HepG2 (cell line): ENCODE results near the gene IFNA1. TPM values are rescaled to one million over a fixed set of nuclear protein-coding genes. Genes with fewer than 3 reads are reported as not detected.

Source experiments
- ATAC-seq: fragments of 200-7000 bp; cut with Tn5 transposase; 3 replicates; pipeline ENCODE4 v1.9.1; 2020; ENCODE audit warnings: mild to moderate bottlenecking, moderate library complexity
- BruUV-seq: library from RNA; stranded (reverse); fragments of 400-500 nt; replicated peaks from 2 replicates; lab custom pipeline; 2021; lab: Mats Ljungman, UMichigan
- CTCF ChIA-PET: fragments of 300-600 bp; formaldehyde crosslinking; extraction: SDS; loops from one replicate; lab custom pipeline; 2021; ENCODE audit warnings: low total read pairs, inconsistent platforms, low intra/inter-chr PET ratio; lab: Yijun Ruan, JAX
- POLR2A ChIA-PET: fragments of 350-600 bp; sonication (Branson Sonifier 250); formaldehyde crosslinking; loops from one replicate; lab custom pipeline; 2020; ENCODE audit warnings: antibody characterized with exemption, inconsistent platforms; lab: Yijun Ruan, JAX
- DNase-seq: peaks from one replicate; pipeline ENCODE4 v3.0.0-alpha.2; 2015; ENCODE audit warnings: low spot score
- FAIRE-seq: peaks from 3 replicates; lab custom pipeline; 2011; peaks lifted over from hg19 to GRCh38; lab: Jason Lieb, UNC
- H2AFZ ChIP-seq: one replicate; pipeline ENCODE4 v1.6.1; 2011; ENCODE audit warnings: low read length, inconsistent platforms
- H3K27ac ChIP-seq: fragments of 300-600 bp; 3 replicates; pipeline ENCODE4 v1.8.0; 2011; ENCODE audit warnings: mixed run types, mild to moderate bottlenecking, mixed read lengths, low read length, inconsistent platforms; ENCODE audit not compliant: insufficient read depth; ENCODE audit errors: extremely low read length
- H3K27me3 ChIP-seq, 2 experiments: fragments of 200-600 bp in 1 of 2; 2 replicates in 1 of 2; 3 replicates in 1 of 2; pipeline versions ENCODE4 v1.6.0 to v1.8.0; 2011; ENCODE audit warnings: low read length in 2 of 2, mild to moderate bottlenecking in 2 of 2, moderate library complexity in 2 of 2, inconsistent platforms in 1 of 2; ENCODE audit not compliant: insufficient read depth in 2 of 2, control insufficient read depth in 1 of 2
- H3K36me3 ChIP-seq, 2 experiments: fragments of 200-600 bp in 1 of 2; replicated peaks in 1 of 2; 2 replicates in 1 of 2; 3 replicates in 1 of 2; pipeline versions ENCODE4 v1.5.1 to v1.8.0; 2011; ENCODE audit warnings: low read length in 2 of 2, inconsistent platforms in 1 of 2; ENCODE audit not compliant: insufficient read depth in 2 of 2, control insufficient read depth in 1 of 2
- H3K4me1 ChIP-seq: 2 replicates; pipeline ENCODE4 v1.5.1; 2012; ENCODE audit warnings: low read length, inconsistent platforms; ENCODE audit not compliant: insufficient read depth
- H3K4me2 ChIP-seq: 2 replicates; pipeline ENCODE4 v1.6.0; 2011; ENCODE audit warnings: low read depth, low read length, inconsistent platforms
- H3K4me3 ChIP-seq, 3 experiments: fragments of 200-600 bp in 1 of 3; sonication (generic), shearing (Covaris generic) in 1 of 3; replicated peaks in 1 of 3; 2 replicates each; pipeline ENCODE4 v1.5.1; 2011 to 2016; ENCODE audit warnings: low read length in 3 of 3, inconsistent platforms in 2 of 3, low read depth in 2 of 3, mild to moderate bottlenecking in 2 of 3, control low read depth in 1 of 3, mixed read lengths in 1 of 3; ENCODE audit not compliant: insufficient read depth in 1 of 3
- H3K79me2 ChIP-seq: one replicate; pipeline ENCODE4 v1.6.1; 2011; ENCODE audit warnings: low read length, inconsistent platforms; ENCODE audit not compliant: insufficient read depth
- H3K9ac ChIP-seq: 2 replicates; pipeline ENCODE4 v1.6.0; 2011; ENCODE audit warnings: mild to moderate bottlenecking, low read depth, low read length, inconsistent platforms; ENCODE audit not compliant: insufficient read depth
- H3K9me3 ChIP-seq: 2 replicates; pipeline ENCODE4 v1.5.1; 2012; ENCODE audit warnings: mild to moderate bottlenecking, low read length
- H4K20me1 ChIP-seq: 2 replicates; pipeline ENCODE4 v1.6.0; 2011; ENCODE audit warnings: inconsistent platforms, mild to moderate bottlenecking, low read length, moderate library complexity; ENCODE audit not compliant: insufficient read depth
- CCDC6 ChIP-seq: sonication (generic); formaldehyde crosslinking; IDR thresholded peaks from 2 replicates; pipeline ENCODE4 v1.8.1; 2022; ENCODE audit warnings: mild to moderate bottlenecking, missing genetic modification reagents, moderate library complexity
- MBD4 ChIP-seq: IDR thresholded peaks from 2 replicates; pipeline ENCODE4 v1.6.1; 2012; ENCODE audit warnings: low read length, inconsistent platforms, borderline replicate concordance
- RBFOX2 ChIP-seq: fragments of 200-400 bp; formaldehyde crosslinking; IDR thresholded peaks from 2 replicates; pipeline ENCODE4 v1.6.1; 2017; ENCODE audit warnings: low read depth, mild to moderate bottlenecking, low read length
- SMAD9 ChIP-seq: sonication (generic); formaldehyde crosslinking; IDR thresholded peaks from 2 replicates; pipeline ENCODE4 v1.5.1; 2020; ENCODE audit warnings: mild to moderate bottlenecking, missing genetic modification reagents
- SOX13 ChIP-seq, 3 experiments: fragments of 450-650 bp in 1 of 3; sonication (generic) in 1 of 3; formaldehyde crosslinking in 1 of 3; IDR thresholded peaks in 2 of 3; conservative IDR thresholded peaks in 1 of 3; 2 replicates each; pipeline versions ENCODE4 v1.5.0 to v1.6.1; 2016 to 2020; ENCODE audit warnings: antibody characterized with exemption in 1 of 3, mild to moderate bottlenecking in 1 of 3, missing compliant biosample characterization in 1 of 3, missing genetic modification reagents in 1 of 3, moderate library complexity in 1 of 3
- SP5 ChIP-seq: IDR thresholded peaks from 2 replicates; pipeline ENCODE4 v1.6.1; 2016; ENCODE audit warnings: low read depth, borderline replicate concordance
- ZBTB46 ChIP-seq: sonication (generic); formaldehyde crosslinking; IDR thresholded peaks from 2 replicates; pipeline ENCODE4 v1.4.0; 2020; ENCODE audit warnings: mild to moderate bottlenecking, missing genetic modification reagents, borderline replicate concordance
- ZMYM3 ChIP-seq: sonication (generic); formaldehyde crosslinking; IDR thresholded peaks from 2 replicates; pipeline ENCODE4 v1.5.1; 2020; ENCODE audit warnings: mild to moderate bottlenecking, missing genetic modification reagents
- ZNF317 ChIP-seq: sonication (generic); formaldehyde crosslinking; IDR thresholded peaks from 2 replicates; pipeline ENCODE4 v1.5.0; 2020; ENCODE audit warnings: mild to moderate bottlenecking, missing genetic modification reagents
- ZNF646 ChIP-seq: sonication (generic); formaldehyde crosslinking; IDR thresholded peaks from 2 replicates; pipeline ENCODE4 v1.9.0; 2021; ENCODE audit warnings: mild to moderate bottlenecking, missing genetic modification reagents
- WGBS: methylation state at CpG from one replicate; pipeline ENCODE4 v1.1.6; 2017; ENCODE audit warnings: low lambda C conversion rate; 5-methylcytosine and 5-hydroxymethylcytosine counted together
- in situ Hi-C: cut with HindIII; loops from 2 replicates; pipeline ENCODE4 v1.10.0; 2017; ENCODE audit warnings: low pct_unique_long_range_greater_than_20kb; ENCODE audit not compliant: extremely low pct_ligation_motif_present
- intact Hi-C: fragments of 100-400 bp; cut with micrococcal nuclease; formaldehyde crosslinking; loops from one replicate; pipeline ENCODE4 v1.10.0; 2022; ENCODE audit not compliant: unreplicated experiment
- polyA plus RNA-seq, 8 experiments: library from polyadenylated mRNA; depleted of rRNA in 3 of 8; stranded (reverse) in 7 of 8; unstranded in 1 of 8; fragments of >200 nt; fragmentation: Illumina TruSeq in 4 of 8; extraction: Trizol in 4 of 8; gene quantifications; 2 replicates each; pipeline versions ENCODE4 v1.2.1 to v1.2.3, GENCODE V29; 2011 to 2016; ENCODE audit warnings: low read depth in 4 of 8, missing spikeins in 1 of 8, mixed read lengths in 1 of 8; ENCODE audit not compliant: insufficient read depth in 1 of 8
- total RNA-seq, 5 experiments: library from RNA; depleted of rRNA; stranded (reverse); fragments of >200 nt; fragmentation: Illumina TruSeq; extraction: Trizol; gene quantifications; 2 replicates each; pipeline ENCODE4 v1.2.3, GENCODE V29; 2016; ENCODE audit warnings: low read depth in 1 of 5

IFNA1 gene
- total and polyA plus RNA-seq, 2 of the 13 experiments (the other 11 are each of a cell fraction or from before 2014, with no cell fraction given) = not detected

- TF ChIP-seq RBFOX2 (no peak), SMAD9 (no peak)
- ATAC-seq (no peak), FAIRE-seq (no peak), DNase-seq (no peak)
- H4K20me1 ChIP-seq = no peaks in the 10 kb centered on the region
- no peak overlapping the region for H2AFZ ChIP-seq
- POLR2A ChIA-PET = no interaction called here
- H3K27ac ChIP-seq = no peak overlapping the region
- H3K27me3 ChIP-seq = no peaks in the 10 kb centered on the region
- intact Hi-C loops = no loop called here
- H3K9me3 ChIP-seq = no peaks in the 10 kb centered on the region
- 0% methylated on average over 2 of the region's 2 CpGs for WGBS
- no peaks in the 10 kb centered on the region for H3K36me3 ChIP-seq
- no TSS peak for BruUV-seq
- no peak overlapping the region for H3K4me2 ChIP-seq
- in situ Hi-C loops = no loop called here
- H3K9ac ChIP-seq = no peak overlapping the region
- H3K4me1 ChIP-seq = no peaks in the 10 kb centered on the region
- CTCF ChIA-PET = interaction anchor here (0.8 kb wide), 1 partner anchor 164 kb away, joined by 3 read pairs; no protein-coding TSS in a partner anchor
- no peak overlapping the region for H3K4me3 ChIP-seq
- no peaks in the 10 kb centered on the region for H3K79me2 ChIP-seq
Measured at GRCh38 chr9:21477466-21477865, 37.2 kb downstream of the IFNA1 start.

- no TSS peak for BruUV-seq
- Histone ChIP-seq H3K4me3 (no peak overlapping the region), H3K4me1 (no peaks in the 10 kb centered on the region), H3K9me3 (no peaks in the 10 kb centered on the region), H2AFZ (no peak overlapping the region), H3K4me2 (no peak overlapping the region), H3K9ac (no peak overlapping the region), H3K27ac (no peak overlapping the region), H3K36me3 (no peaks in the 10 kb centered on the region), H3K79me2 (no peaks in the 10 kb centered on the region), H4K20me1 (no peaks in the 10 kb centered on the region), H3K27me3 (no peaks in the 10 kb centered on the region)
- WGBS = 2% methylated on average over 8 of the region's 8 CpGs
- in situ Hi-C loops (no loop called here), intact Hi-C loops (no loop called here)
- ChIA-PET CTCF (no interaction called here), POLR2A (no interaction called here)
- FAIRE-seq (no peak), DNase-seq (no peak), ATAC-seq (no peak)
- TF ChIP-seq SOX13 (IDR thresholded peaks at IDR 0.05) = no peak
- no peak for TF ChIP-seq SOX13 (CRISPR knock-in tag; conservative IDR thresholded peaks at IDR 0.05 in 1 of 2, IDR thresholded peaks at IDR 0.05 in 1 of 2)
- no peak for TF ChIP-seq ZMYM3 (CRISPR knock-in tag)
- TF ChIP-seq ZNF646 (CRISPR knock-in tag) = no peak
- no peak for TF ChIP-seq ZNF317 (CRISPR knock-in tag)
- TF ChIP-seq CCDC6 = no peak
- no peak for TF ChIP-seq MBD4
- no peak for TF ChIP-seq ZBTB46 (CRISPR knock-in tag)
- TF ChIP-seq SP5 (CRISPR knock-in tag) = no peak
Measured at GRCh38 chr9:21479152-21479702, 39.0 kb downstream of the IFNA1 start.
